GM12873 (cell line): ENCODE results near the gene HSD3B1.

Source experiments
- CTCF ChIP-seq: IDR thresholded peaks from 2 replicates; pipeline ENCODE4 v1.5.1; 2012; ENCODE audit warnings: low read depth, mild to moderate bottlenecking, moderate library complexity, low read length, control low read depth; ENCODE audit not compliant: insufficient read depth; ENCODE audit errors: missing control alignments

Gene HSD3B1

GRCh38 chr1:119480175-119480574, 26.8 kb upstream of the HSD3B1 start:
- no peak for TF ChIP-seq CTCF

GRCh38 chr1:119481951-119482350, 25.1 kb upstream of the HSD3B1 start:
- no peak for TF ChIP-seq CTCF

- TF ChIP-seq CTCF: no peak
These were observed 24.2 kb upstream of the HSD3B1 start for GRCh38 chr1:119482517-119483425.

- no peak for TF ChIP-seq CTCF
These were observed 23.4 kb upstream of the HSD3B1 start for GRCh38 chr1:119483441-119484200.

- TF ChIP-seq CTCF: no peak
These were observed 21.8 kb upstream of the HSD3B1 start for GRCh38 chr1:119485201-119485600.

GRCh38 chr1:119488216-119488615, 18.8 kb upstream of the HSD3B1 start:
- TF ChIP-seq CTCF: no peak

- no peak for TF ChIP-seq CTCF
These were observed 17.8 kb upstream of the HSD3B1 start for GRCh38 chr1:119489201-119489600.
